Ishikawa (cell line): ENCODE data around the gene NUMA1.

Source experiments
- CEBPB ChIP-seq: IDR thresholded peaks from 2 replicates; pipeline ENCODE4 v1.6.1; 2012
- CREB1 ChIP-seq: IDR thresholded peaks from 2 replicates; pipeline ENCODE4 v1.6.1; 2012; ENCODE audit warnings: low read depth
- EGR1 ChIP-seq: IDR thresholded peaks from 2 replicates; pipeline ENCODE4 v1.6.1; 2012
- EP300 ChIP-seq: IDR thresholded peaks from 2 replicates; pipeline ENCODE4 v1.6.1; 2012; ENCODE audit warnings: borderline replicate concordance
- FOXM1 ChIP-seq: IDR thresholded peaks from 2 replicates; pipeline ENCODE4 v1.6.1; 2012; ENCODE audit warnings: low read depth, borderline replicate concordance
- RAD21 ChIP-seq: IDR thresholded peaks from 2 replicates; pipeline ENCODE4 v1.6.1; 2012; ENCODE audit warnings: low read depth
- TAF1 ChIP-seq: IDR thresholded peaks from 2 replicates; pipeline ENCODE4 v1.6.1; 2012; ENCODE audit warnings: low read depth, mild to moderate bottlenecking
- TCF12 ChIP-seq: IDR thresholded peaks from 2 replicates; pipeline ENCODE4 v1.6.1; 2012; ENCODE audit warnings: low read depth
- TEAD4 ChIP-seq: IDR thresholded peaks from 2 replicates; pipeline ENCODE4 v1.6.1; 2012
- YY1 ChIP-seq: IDR thresholded peaks from 2 replicates; pipeline ENCODE4 v1.6.1; 2012; ENCODE audit warnings: low read depth
- ZBTB7A ChIP-seq: IDR thresholded peaks from 2 replicates; pipeline ENCODE4 v1.6.1; 2012; ENCODE audit warnings: low read depth
- TF ChIP-seq, protein P1 (sequence below): IDR thresholded peaks from 2 replicates; pipeline ENCODE4 v1.6.1; 2012; ENCODE audit warnings: low read depth, mild to moderate bottlenecking
- TF ChIP-seq, protein P2 (sequence below): IDR thresholded peaks from 2 replicates; pipeline ENCODE4 v1.6.1; 2012

DNA sequence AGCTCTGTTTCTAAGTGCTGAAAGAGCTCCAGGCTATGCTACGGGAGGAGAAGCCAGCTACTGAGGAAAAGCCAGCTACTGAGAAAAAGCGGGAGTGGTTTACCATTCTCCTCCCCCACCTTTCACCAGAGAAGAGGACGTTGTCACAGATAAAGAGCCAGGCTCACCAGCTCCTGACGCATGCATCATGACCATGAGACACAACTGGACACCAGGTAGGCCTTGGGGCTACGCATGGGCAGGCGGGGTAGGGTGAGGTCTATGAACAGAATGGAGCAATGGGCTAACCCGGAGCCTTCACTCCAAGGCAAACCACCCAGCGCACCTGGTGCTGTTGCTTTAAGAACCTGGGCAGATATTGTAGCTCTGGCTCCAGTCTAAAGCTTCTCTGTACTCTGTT lies 80.5 kb downstream of the NUMA1 start:
- TF ChIP-seq CREB1 (no peak), TEAD4 (no peak), RAD21 (no peak), CEBPB (no peak), TAF1 (no peak), YY1 (no peak), TCF12 (no peak), EP300 (no peak), ZBTB7A (no peak), FOXM1 (no peak), EGR1 (no peak)
- TF ChIP-seq, protein P1, sequence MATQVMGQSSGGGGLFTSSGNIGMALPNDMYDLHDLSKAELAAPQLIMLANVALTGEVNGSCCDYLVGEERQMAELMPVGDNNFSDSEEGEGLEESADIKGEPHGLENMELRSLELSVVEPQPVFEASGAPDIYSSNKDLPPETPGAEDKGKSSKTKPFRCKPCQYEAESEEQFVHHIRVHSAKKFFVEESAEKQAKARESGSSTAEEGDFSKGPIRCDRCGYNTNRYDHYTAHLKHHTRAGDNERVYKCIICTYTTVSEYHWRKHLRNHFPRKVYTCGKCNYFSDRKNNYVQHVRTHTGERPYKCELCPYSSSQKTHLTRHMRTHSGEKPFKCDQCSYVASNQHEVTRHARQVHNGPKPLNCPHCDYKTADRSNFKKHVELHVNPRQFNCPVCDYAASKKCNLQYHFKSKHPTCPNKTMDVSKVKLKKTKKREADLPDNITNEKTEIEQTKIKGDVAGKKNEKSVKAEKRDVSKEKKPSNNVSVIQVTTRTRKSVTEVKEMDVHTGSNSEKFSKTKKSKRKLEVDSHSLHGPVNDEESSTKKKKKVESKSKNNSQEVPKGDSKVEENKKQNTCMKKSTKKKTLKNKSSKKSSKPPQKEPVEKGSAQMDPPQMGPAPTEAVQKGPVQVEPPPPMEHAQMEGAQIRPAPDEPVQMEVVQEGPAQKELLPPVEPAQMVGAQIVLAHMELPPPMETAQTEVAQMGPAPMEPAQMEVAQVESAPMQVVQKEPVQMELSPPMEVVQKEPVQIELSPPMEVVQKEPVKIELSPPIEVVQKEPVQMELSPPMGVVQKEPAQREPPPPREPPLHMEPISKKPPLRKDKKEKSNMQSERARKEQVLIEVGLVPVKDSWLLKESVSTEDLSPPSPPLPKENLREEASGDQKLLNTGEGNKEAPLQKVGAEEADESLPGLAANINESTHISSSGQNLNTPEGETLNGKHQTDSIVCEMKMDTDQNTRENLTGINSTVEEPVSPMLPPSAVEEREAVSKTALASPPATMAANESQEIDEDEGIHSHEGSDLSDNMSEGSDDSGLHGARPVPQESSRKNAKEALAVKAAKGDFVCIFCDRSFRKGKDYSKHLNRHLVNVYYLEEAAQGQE = no peak
- TF ChIP-seq, protein P2, sequence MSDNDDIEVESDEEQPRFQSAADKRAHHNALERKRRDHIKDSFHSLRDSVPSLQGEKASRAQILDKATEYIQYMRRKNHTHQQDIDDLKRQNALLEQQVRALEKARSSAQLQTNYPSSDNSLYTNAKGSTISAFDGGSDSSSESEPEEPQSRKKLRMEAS = no peak
